Measurements from ENCODE around the gene PMS1. TPM values are rescaled to one million over a fixed set of nuclear protein-coding genes. Genes with fewer than 3 reads are reported as not detected.

Gene PMS1
- total and polyA plus RNA-seq, 9 of the 15 experiments (the other 6 are each of a cell fraction or from before 2014, with no cell fraction given): 14.5 to 29.8 (median 24.7) TPM

DNA sequence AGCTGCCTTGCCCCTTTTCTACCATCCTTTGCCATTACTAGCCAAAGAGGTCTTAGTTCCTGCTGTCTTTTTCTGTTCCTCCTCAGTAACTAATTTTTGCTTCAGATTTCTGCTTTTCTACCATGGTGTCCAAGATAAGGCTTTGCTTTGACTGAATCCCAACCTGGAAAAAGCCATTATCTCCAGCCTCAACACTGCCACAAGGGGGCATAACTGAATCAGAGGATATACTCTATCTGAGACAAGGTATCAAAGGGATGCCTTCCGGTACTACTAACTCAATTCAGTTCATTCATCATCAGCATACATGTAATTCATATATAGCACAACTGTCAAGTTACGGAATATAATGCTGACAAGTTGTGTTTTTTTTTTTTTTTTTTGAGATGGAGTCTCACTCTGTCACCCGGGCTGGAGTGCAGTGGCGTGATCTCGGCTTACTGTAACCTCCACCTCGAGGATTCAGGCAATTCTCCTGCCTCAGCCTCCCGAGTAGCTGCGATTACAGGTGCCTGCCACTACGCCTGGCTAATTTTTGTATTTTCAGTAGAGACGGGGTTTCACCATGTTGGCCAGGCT, 33.1 kb upstream of the PMS1 start (continued):
- TF ChIP-seq, protein P1, sequence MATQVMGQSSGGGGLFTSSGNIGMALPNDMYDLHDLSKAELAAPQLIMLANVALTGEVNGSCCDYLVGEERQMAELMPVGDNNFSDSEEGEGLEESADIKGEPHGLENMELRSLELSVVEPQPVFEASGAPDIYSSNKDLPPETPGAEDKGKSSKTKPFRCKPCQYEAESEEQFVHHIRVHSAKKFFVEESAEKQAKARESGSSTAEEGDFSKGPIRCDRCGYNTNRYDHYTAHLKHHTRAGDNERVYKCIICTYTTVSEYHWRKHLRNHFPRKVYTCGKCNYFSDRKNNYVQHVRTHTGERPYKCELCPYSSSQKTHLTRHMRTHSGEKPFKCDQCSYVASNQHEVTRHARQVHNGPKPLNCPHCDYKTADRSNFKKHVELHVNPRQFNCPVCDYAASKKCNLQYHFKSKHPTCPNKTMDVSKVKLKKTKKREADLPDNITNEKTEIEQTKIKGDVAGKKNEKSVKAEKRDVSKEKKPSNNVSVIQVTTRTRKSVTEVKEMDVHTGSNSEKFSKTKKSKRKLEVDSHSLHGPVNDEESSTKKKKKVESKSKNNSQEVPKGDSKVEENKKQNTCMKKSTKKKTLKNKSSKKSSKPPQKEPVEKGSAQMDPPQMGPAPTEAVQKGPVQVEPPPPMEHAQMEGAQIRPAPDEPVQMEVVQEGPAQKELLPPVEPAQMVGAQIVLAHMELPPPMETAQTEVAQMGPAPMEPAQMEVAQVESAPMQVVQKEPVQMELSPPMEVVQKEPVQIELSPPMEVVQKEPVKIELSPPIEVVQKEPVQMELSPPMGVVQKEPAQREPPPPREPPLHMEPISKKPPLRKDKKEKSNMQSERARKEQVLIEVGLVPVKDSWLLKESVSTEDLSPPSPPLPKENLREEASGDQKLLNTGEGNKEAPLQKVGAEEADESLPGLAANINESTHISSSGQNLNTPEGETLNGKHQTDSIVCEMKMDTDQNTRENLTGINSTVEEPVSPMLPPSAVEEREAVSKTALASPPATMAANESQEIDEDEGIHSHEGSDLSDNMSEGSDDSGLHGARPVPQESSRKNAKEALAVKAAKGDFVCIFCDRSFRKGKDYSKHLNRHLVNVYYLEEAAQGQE (IDR thresholded peaks at IDR 0.05; ENCODE audit: borderline replicate concordance): peak; percentile 34; the same call in 1 of the 2 replicates
- TF ChIP-seq, protein P1 (CRISPR knock-in tag; IDR thresholded peaks at IDR 0.05; ENCODE audit: low read depth): no peak
- TF ChIP-seq, protein P2, sequence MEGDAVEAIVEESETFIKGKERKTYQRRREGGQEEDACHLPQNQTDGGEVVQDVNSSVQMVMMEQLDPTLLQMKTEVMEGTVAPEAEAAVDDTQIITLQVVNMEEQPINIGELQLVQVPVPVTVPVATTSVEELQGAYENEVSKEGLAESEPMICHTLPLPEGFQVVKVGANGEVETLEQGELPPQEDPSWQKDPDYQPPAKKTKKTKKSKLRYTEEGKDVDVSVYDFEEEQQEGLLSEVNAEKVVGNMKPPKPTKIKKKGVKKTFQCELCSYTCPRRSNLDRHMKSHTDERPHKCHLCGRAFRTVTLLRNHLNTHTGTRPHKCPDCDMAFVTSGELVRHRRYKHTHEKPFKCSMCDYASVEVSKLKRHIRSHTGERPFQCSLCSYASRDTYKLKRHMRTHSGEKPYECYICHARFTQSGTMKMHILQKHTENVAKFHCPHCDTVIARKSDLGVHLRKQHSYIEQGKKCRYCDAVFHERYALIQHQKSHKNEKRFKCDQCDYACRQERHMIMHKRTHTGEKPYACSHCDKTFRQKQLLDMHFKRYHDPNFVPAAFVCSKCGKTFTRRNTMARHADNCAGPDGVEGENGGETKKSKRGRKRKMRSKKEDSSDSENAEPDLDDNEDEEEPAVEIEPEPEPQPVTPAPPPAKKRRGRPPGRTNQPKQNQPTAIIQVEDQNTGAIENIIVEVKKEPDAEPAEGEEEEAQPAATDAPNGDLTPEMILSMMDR (IDR thresholded peaks at IDR 0.05 in 2 of 3, conservative IDR thresholded peaks at IDR 0.05 in 1 of 3; ENCODE audit: insufficient read depth in 2 of 3, low read depth in 1 of 3, low read length in 3 of 3): peak; percentile 56 to 64 (median 59)
- TF ChIP-seq SMAD2 (IDR thresholded peaks at IDR 0.05; ENCODE audit: low read depth, low read length) (no peak), YBX1 (IDR thresholded peaks at IDR 0.05) (no peak), XRCC3 (IDR thresholded peaks at IDR 0.05) (no peak), SETDB1 (IDR thresholded peaks at IDR 0.05; ENCODE audit: low read length) (no peak), TAF7 (tag; IDR thresholded peaks at IDR 0.05) (no peak), MAFG (tag; conservative IDR thresholded peaks at IDR 0.05) (0 out of 2 replicates have a peak, but pooled peaks have one; percentile 11), CTBP1 (IDR thresholded peaks at IDR 0.05; ENCODE audit: borderline replicate concordance) (no peak), SUPT5H (IDR thresholded peaks at IDR 0.05) (no peak), MECOM (CRISPR knock-in tag; IDR thresholded peaks at IDR 0.05) (no peak), MTA2 (IDR thresholded peaks at IDR 0.05; ENCODE audit: low read depth) (no peak), XRCC4 (IDR thresholded peaks at IDR 0.05; ENCODE audit: extremely low read depth, insufficient read depth, insufficient read length) (no peak), KDM1A (IDR thresholded peaks at IDR 0.05) (no peak)
- TF ChIP-seq, protein P3, sequence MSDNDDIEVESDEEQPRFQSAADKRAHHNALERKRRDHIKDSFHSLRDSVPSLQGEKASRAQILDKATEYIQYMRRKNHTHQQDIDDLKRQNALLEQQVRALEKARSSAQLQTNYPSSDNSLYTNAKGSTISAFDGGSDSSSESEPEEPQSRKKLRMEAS (CRISPR knock-in tag; IDR thresholded peaks at IDR 0.05): no peak
- TF ChIP-seq, protein P4, sequence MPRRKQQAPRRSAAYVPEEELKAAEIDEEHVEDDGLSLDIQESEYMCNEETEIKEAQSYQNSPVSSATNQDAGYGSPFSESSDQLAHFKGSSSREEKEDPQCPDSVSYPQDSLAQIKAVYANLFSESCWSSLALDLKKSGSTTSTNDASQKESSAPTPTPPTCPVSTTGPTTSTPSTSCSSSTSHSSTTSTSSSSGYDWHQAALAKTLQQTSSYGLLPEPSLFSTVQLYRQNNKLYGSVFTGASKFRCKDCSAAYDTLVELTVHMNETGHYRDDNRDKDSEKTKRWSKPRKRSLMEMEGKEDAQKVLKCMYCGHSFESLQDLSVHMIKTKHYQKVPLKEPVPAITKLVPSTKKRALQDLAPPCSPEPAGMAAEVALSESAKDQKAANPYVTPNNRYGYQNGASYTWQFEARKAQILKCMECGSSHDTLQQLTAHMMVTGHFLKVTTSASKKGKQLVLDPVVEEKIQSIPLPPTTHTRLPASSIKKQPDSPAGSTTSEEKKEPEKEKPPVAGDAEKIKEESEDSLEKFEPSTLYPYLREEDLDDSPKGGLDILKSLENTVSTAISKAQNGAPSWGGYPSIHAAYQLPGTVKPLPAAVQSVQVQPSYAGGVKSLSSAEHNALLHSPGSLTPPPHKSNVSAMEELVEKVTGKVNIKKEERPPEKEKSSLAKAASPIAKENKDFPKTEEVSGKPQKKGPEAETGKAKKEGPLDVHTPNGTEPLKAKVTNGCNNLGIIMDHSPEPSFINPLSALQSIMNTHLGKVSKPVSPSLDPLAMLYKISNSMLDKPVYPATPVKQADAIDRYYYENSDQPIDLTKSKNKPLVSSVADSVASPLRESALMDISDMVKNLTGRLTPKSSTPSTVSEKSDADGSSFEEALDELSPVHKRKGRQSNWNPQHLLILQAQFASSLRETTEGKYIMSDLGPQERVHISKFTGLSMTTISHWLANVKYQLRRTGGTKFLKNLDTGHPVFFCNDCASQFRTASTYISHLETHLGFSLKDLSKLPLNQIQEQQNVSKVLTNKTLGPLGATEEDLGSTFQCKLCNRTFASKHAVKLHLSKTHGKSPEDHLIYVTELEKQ (CRISPR knock-in tag; IDR thresholded peaks at IDR 0.05): no peak
